GM19372 (cell line): ENCODE results near the gene MITF.
"Not testable (repeated sequence)": the region's sequence is repeated elsewhere in the genome, so short reads cannot be mapped to it uniquely, and the experiment has no call there.

Source experiments
- ATAC-seq: cut with Tn5 transposase; IDR thresholded peaks from one replicate; pipeline ENCODE4 v1.9.1; 2021; ENCODE audit warnings: mild to moderate bottlenecking, low read depth, moderate library complexity; ENCODE audit not compliant: unreplicated experiment

MITF gene

GRCh38 chr3:69902386-69902785 lies 163.1 kb downstream of the MITF start:
- ATAC-seq, result no peak

GRCh38 chr3:69906351-69906966 lies 167.2 kb downstream of the MITF start:
- ATAC-seq, result no peak

GRCh38 chr3:69907554-69907953 lies 168.3 kb downstream of the MITF start:
- no peak for ATAC-seq

GRCh38 chr3:69909859-69910258 lies 170.6 kb downstream of the MITF start:
- not testable (repeated sequence) for ATAC-seq

GRCh38 chr3:69913422-69913821 lies 174.2 kb downstream of the MITF start:
- no peak for ATAC-seq

- no peak for ATAC-seq
Observed at GRCh38 chr3:69914395-69914794, 175.1 kb downstream of the MITF start.

- no peak for ATAC-seq
Observed at GRCh38 chr3:69915726-69916125, 176.5 kb downstream of the MITF start.

- ATAC-seq, result not testable (repeated sequence)
Observed at GRCh38 chr3:69920009-69920408, 180.7 kb downstream of the MITF start.

- ATAC-seq, result no peak
Observed at GRCh38 chr3:69921651-69922050, 182.4 kb downstream of the MITF start.

GRCh38 chr3:69922521-69923000 lies 183.3 kb downstream of the MITF start:
- no peak for ATAC-seq

GRCh38 chr3:69925506-69925905 lies 186.2 kb downstream of the MITF start:
- ATAC-seq, result no peak

- no peak for ATAC-seq
Observed at GRCh38 chr3:69926385-69926784, 187.1 kb downstream of the MITF start.

GRCh38 chr3:69927571-69927970 lies 188.3 kb downstream of the MITF start:
- ATAC-seq, result no peak

GRCh38 chr3:69929019-69929418 lies 189.8 kb downstream of the MITF start:
- no peak for ATAC-seq

- ATAC-seq, result no peak
Observed at GRCh38 chr3:69930564-69930963, 191.3 kb downstream of the MITF start.

GRCh38 chr3:69932087-69932486 lies 192.8 kb downstream of the MITF start:
- no peak for ATAC-seq

GRCh38 chr3:69932501-69932900 lies 193.2 kb downstream of the MITF start:
- no peak for ATAC-seq

GRCh38 chr3:69934398-69934797 lies 195.1 kb downstream of the MITF start:
- no peak for ATAC-seq

- no peak for ATAC-seq
Observed at GRCh38 chr3:69936266-69936665, 197.0 kb downstream of the MITF start.

GRCh38 chr3:69938061-69938460 lies 198.8 kb downstream of the MITF start:
- no peak for ATAC-seq

- ATAC-seq, result no peak
Observed at GRCh38 chr3:69938931-69939330, 199.7 kb downstream of the MITF start.

- no peak for ATAC-seq
Observed at GRCh38 chr3:69941037-69941436, 201.8 kb downstream of the MITF start.
